Smooth muscle cell (in vitro differentiated cells): ENCODE data around the gene JMJD8. TPM values are rescaled to one million over a fixed set of nuclear protein-coding genes. Genes with fewer than 3 reads are reported as not detected.

Experiments used
- DNase-seq: peaks from one replicate; lab custom pipeline; 2025; ENCODE audit not compliant: unreplicated experiment; lab: John Stamatoyannopoulos, UW
- H2AFZ ChIP-seq: fragments of 200-600 bp; sonication (generic); 2 replicates; pipeline ENCODE4 v1.6.0; 2016; ENCODE audit warnings: antibody characterized with exemption, low read depth, mild to moderate bottlenecking
- H3F3A ChIP-seq: fragments of 200-600 bp; sonication (generic); 2 replicates; pipeline ENCODE4 v1.6.0; 2017; ENCODE audit warnings: antibody characterized with exemption, low read depth
- H3K27ac ChIP-seq: fragments of 200-600 bp; sonication (generic); 2 replicates; pipeline ENCODE4 v1.5.1; 2016; ENCODE audit warnings: low read depth, mild to moderate bottlenecking
- H3K27me3 ChIP-seq: fragments of 200-600 bp; sonication (generic); 2 replicates; pipeline ENCODE4 v1.6.1; 2016; ENCODE audit warnings: low read depth, mild to moderate bottlenecking
- H3K36me3 ChIP-seq: fragments of 200-600 bp; sonication (generic); 2 replicates; pipeline ENCODE4 v1.5.1; 2016; ENCODE audit warnings: low read depth
- H3K4me1 ChIP-seq: fragments of 200-600 bp; sonication (generic); 2 replicates; pipeline ENCODE4 v1.5.1; 2016; ENCODE audit warnings: low read depth
- H3K4me2 ChIP-seq: fragments of 200-600 bp; sonication (generic); 2 replicates; pipeline ENCODE4 v1.6.0; 2016; ENCODE audit warnings: mild to moderate bottlenecking
- H3K4me3 ChIP-seq: fragments of 200-600 bp; sonication (generic); 2 replicates; pipeline ENCODE4 v1.5.1; 2016; ENCODE audit warnings: mild to moderate bottlenecking
- H3K79me2 ChIP-seq: fragments of 200-600 bp; sonication (generic); 2 replicates; pipeline ENCODE4 v1.6.0; 2016; ENCODE audit warnings: low read depth, mild to moderate bottlenecking
- H3K9ac ChIP-seq: fragments of 200-600 bp; sonication (generic); 2 replicates; pipeline ENCODE4 v1.6.0; 2016; ENCODE audit warnings: low read depth
- H3K9me3 ChIP-seq: fragments of 200-600 bp; sonication (generic); replicated peaks from 2 replicates; pipeline ENCODE4 v1.5.1; 2016; ENCODE audit warnings: low read depth
- H4K20me1 ChIP-seq: fragments of 200-600 bp; sonication (generic); 2 replicates; pipeline ENCODE4 v1.6.0; 2016; ENCODE audit warnings: low read depth
- WGBS: methylation state at CpG from one replicate; pipeline ENCODE4 v1.1.7; 2016; ENCODE audit warnings: low lambda C conversion rate; 5-methylcytosine and 5-hydroxymethylcytosine counted together
- polyA plus RNA-seq: library from polyadenylated mRNA; unstranded; fragments of >200 nt; fragmentation: Nextera tagmentation; extraction: Ambion mirVana; gene quantifications from 2 replicates; pipeline ENCODE4 v1.2.1, GENCODE V29; 2016
- total RNA-seq: library from RNA; depleted of rRNA; stranded (reverse); fragments of >200 nt; gene quantifications from 2 replicates; pipeline ENCODE4 v1.2.3, GENCODE V29; 2014
- TF ChIP-seq, protein P1 (sequence below): fragments of 200-600 bp; sonication (generic); IDR thresholded peaks from 2 replicates; pipeline ENCODE4 v1.5.1; 2017; ENCODE audit warnings: borderline replicate concordance, mild to moderate bottlenecking, antibody characterized with exemption; ENCODE audit not compliant: insufficient read depth, poor library complexity, severe bottlenecking

The JMJD8 gene
- total and polyA plus RNA-seq, 2 experiments from 2014 or later, result 42.9 to 95.1 TPM

DNA sequence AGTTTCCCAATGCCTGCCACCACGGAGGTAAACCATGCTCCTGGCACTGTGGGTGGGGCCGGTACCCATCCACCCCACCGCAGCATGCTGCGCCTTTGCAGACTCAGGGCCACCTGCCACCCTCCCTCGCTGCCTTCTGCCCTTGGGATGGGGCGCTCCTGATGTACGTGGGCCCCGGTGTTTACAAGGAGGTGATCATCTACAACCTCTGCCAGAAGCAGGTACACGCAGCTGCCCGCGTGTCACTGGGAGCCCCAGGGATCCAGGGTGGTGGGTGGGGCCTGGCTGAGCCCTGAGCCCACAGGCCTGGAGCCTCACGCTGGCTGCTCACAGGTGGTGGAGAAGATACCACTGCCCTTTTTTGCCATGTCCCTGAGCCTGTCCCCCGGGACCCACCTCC lies 17.6 kb downstream of the JMJD8 start:
- no peak for DNase-seq
- TF ChIP-seq, protein P1, sequence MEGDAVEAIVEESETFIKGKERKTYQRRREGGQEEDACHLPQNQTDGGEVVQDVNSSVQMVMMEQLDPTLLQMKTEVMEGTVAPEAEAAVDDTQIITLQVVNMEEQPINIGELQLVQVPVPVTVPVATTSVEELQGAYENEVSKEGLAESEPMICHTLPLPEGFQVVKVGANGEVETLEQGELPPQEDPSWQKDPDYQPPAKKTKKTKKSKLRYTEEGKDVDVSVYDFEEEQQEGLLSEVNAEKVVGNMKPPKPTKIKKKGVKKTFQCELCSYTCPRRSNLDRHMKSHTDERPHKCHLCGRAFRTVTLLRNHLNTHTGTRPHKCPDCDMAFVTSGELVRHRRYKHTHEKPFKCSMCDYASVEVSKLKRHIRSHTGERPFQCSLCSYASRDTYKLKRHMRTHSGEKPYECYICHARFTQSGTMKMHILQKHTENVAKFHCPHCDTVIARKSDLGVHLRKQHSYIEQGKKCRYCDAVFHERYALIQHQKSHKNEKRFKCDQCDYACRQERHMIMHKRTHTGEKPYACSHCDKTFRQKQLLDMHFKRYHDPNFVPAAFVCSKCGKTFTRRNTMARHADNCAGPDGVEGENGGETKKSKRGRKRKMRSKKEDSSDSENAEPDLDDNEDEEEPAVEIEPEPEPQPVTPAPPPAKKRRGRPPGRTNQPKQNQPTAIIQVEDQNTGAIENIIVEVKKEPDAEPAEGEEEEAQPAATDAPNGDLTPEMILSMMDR, result no peak
- Histone ChIP-seq H3K9me3 (no peaks in the 10 kb centered on the region), H3K79me2 (peaks cover 22% of the 10 kb centered on the region), H4K20me1 (peaks cover 18% of the 10 kb centered on the region), H3K4me3 (no peak overlapping the region), H3K4me2 (no peak overlapping the region), H3K36me3 (no peaks in the 10 kb centered on the region), H3K9ac (no peak overlapping the region), H2AFZ (no peak overlapping the region), H3K27me3 (no peaks in the 10 kb centered on the region), H3K27ac (no peak overlapping the region), H3K4me1 (peaks cover 6% of the 10 kb centered on the region), H3F3A (no peaks in the 10 kb centered on the region)
- WGBS, result 95% methylated on average over 12 of the region's 13 CpGs

DNA sequence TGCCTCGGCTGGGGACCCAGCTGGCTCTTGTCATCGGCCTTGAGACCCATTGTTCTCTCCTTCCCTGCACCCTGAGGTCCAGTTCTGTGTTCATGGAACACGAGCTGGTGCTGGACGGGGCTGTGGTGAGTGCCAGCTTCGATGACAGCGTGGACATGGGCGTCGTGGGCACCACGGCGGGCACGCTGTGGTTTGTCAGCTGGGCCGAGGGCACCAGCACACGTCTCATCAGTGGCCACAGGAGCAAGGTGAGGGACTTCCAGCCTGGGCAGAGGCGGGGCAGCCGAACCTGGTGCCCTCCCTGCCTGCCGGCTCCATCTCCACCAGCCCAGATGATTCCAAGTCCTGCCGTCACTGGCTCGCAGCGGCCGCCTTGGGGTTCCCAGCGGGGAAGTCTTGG lies 21.5 kb downstream of the JMJD8 start:
- DNase-seq, result no peak
- Histone ChIP-seq H3K27ac (no peak overlapping the region), H3K79me2 (no peaks in the 10 kb centered on the region), H3K9ac (no peak overlapping the region), H3K36me3 (no peaks in the 10 kb centered on the region), H3K4me2 (no peak overlapping the region), H4K20me1 (no peaks in the 10 kb centered on the region), H3K9me3 (no peaks in the 10 kb centered on the region), H3K27me3 (no peaks in the 10 kb centered on the region), H3K4me1 (peaks cover 3% of the 10 kb centered on the region), H3F3A (no peaks in the 10 kb centered on the region), H2AFZ (no peak overlapping the region), H3K4me3 (no peak overlapping the region)
- 98% methylated on average over 21 of the region's 21 CpGs for WGBS
- TF ChIP-seq, protein P1, result no peak

DNA sequence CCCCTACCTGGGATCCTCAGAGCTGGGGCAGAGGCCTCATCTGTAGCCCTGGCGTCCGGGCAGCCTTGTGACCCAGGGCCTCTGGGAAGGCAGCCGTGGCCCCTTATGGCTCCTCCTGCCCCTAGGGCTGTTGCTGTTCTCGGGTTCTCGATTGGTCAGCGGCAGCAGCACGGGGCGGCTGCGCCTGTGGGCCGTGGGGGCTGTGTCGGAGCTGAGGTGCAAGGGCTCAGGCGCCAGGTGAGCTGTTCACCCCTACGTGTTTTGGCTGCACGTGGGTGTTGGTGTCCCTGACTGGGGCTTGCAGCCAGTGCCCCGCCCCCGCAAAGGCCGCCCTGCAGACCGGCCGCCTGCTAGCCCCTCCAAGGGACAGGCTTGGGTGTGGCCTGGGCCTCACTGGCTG lies 22.0 kb downstream of the JMJD8 start:
- Histone ChIP-seq H3K79me2 (no peaks in the 10 kb centered on the region), H3F3A (no peaks in the 10 kb centered on the region), H3K36me3 (no peaks in the 10 kb centered on the region), H3K27me3 (no peaks in the 10 kb centered on the region), H3K27ac (no peak overlapping the region), H3K4me3 (no peak overlapping the region), H3K4me2 (no peak overlapping the region), H2AFZ (no peak overlapping the region), H3K9me3 (no peaks in the 10 kb centered on the region), H3K9ac (no peak overlapping the region), H4K20me1 (no peaks in the 10 kb centered on the region), H3K4me1 (peaks cover 3% of the 10 kb centered on the region)
- DNase-seq, result no peak
- WGBS, result 98% methylated on average over 19 of the region's 19 CpGs
- TF ChIP-seq, protein P1, result no peak

DNA sequence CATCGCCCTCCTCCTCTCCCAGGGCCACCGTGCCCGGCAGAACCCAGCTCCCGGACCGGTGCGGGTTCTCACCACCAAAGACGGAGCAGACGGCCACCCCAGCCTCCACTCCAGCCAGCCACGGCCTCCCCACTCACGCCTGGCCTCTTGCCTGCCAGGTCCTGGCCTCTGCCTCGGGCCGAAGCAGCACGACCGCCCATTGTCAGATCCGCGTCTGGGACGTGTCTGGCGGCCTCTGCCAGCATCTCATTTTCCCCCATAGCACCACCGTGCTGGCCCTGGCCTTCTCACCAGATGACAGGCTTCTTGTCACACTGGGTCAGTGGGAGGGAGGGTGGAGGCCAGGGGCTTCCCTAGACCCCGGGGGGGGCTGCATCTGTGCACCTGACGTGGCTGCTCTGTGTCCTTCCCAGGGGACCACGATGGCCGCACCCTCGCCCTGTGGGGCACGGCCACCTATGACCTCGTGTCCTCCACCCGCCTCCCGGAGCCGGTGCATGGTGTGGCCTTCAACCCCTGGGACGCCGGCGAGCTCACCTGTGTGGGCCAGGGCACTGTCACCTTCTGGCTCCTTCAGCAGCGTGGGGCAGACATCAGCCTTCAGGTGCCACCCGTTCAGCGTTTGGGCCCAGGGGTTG lies 22.8 kb downstream of the JMJD8 start:
- no peak overlapping the region for H3K27ac ChIP-seq
- peaks cover 3% of the 10 kb centered on the region for H3K4me1 ChIP-seq
- no peak overlapping the region for H3K9ac ChIP-seq
- TF ChIP-seq, protein P1, result no peak
- H3K4me2 ChIP-seq, result no peak overlapping the region
- no peak for DNase-seq
- H3K36me3 ChIP-seq, result no peaks in the 10 kb centered on the region
- no peaks in the 10 kb centered on the region for H3K79me2 ChIP-seq
- 69% methylated on average over 34 of the region's 35 CpGs for WGBS
- no peaks in the 10 kb centered on the region for H4K20me1 ChIP-seq
- H3K9me3 ChIP-seq, result no peaks in the 10 kb centered on the region
- no peaks in the 10 kb centered on the region for H3F3A ChIP-seq
- no peak overlapping the region for H3K4me3 ChIP-seq
- H3K27me3 ChIP-seq, result no peaks in the 10 kb centered on the region
- H2AFZ ChIP-seq, result no peak overlapping the region
